Measurements from ENCODE around the gene KCNJ10. TPM values are rescaled to one million over a fixed set of nuclear protein-coding genes. Genes with fewer than 3 reads are reported as not detected.

KCNJ10 gene
- total RNA-seq, 2 donors from 2014 or later = not detected

GRCh38 chr1:160109686-160110085 is 39.7 kb upstream of the KCNJ10 start:
- no peaks in the 10 kb centered on the region for H3K9me3 ChIP-seq

DNA sequence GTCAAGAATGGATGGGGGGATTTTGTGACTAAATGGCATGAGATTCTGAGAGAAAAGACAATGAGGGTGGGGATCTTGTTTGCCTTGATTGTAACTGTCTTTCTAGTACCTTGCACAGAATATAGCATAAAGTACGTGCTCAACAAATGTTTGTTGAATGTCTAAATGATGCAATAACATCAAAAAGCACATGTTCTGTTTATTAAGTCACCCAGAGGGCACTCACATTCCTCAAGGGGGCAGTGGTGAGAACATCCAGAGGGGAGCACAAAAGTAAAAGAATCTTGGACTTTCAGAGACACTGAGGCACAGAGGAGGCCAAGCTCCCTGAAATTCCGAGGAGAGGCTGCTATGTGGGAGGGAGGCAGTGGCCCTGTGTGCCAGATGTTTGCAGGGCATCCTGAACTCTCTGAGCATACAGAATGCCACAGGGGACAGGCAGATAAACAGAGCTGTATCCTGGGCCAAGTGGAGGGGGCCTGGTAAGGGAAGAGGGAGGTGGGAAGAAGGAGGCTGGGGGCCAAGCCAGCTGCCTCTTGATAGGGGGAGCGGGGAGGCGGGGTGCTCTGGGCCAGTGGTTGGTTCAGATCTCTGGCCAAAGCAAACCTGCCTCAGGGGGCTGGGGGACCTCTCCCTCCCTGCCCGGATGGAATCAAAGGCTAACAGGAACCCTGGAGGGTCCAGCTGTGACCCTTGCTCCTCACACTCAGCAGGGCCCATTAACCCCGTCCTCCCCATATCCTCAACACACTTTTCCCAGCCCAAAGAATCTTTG is 39.1 kb upstream of the KCNJ10 start:
- Histone ChIP-seq H3K27ac (no peak overlapping the region), H3K4me1 (ENCODE audit: control insufficient read depth in 1 of 2, low read depth in 2 of 2) (peaks cover 11 to 40% of the 10 kb centered on the region in 2 donors)

More at GRCh38 chr1:160109686-160110085, 39.7 kb upstream of the KCNJ10 start:
- Histone ChIP-seq H3K27me3 (replicated peaks; ENCODE audit: insufficient read depth) (no peaks in the 10 kb centered on the region), H3K27ac (no peak overlapping the region), H3K4me1 (ENCODE audit: control insufficient read depth in 1 of 2, low read depth in 2 of 2) (peaks cover 16 to 40% of the 10 kb centered on the region in 2 donors), H3K36me3 (no peaks in the 10 kb centered on the region), H3K4me3 (no peak overlapping the region)
- no peak for DNase-seq (ENCODE audit: low spot score)
- no peak for ATAC-seq (ENCODE audit: insufficient number of reproducible peaks, low FRiP score, low read depth)
- TF ChIP-seq CTCF (IDR thresholded peaks at IDR 0.05) = no peak

GRCh38 chr1:160107512-160107911 is 37.6 kb upstream of the KCNJ10 start:
- H3K27me3 ChIP-seq (replicated peaks; ENCODE audit: insufficient read depth) = no peaks in the 10 kb centered on the region
- no peak for TF ChIP-seq CTCF (IDR thresholded peaks at IDR 0.05)
- ATAC-seq (ENCODE audit: insufficient number of reproducible peaks, low FRiP score, low read depth) = no peak
- H3K4me3 ChIP-seq = no peak overlapping the region
- H3K4me1 ChIP-seq (ENCODE audit: control insufficient read depth in 1 of 2, low read depth in 2 of 2) = peaks cover 6 to 41% of the 10 kb centered on the region in 2 donors
- H3K27ac ChIP-seq = no peak overlapping the region
- H3K9me3 ChIP-seq = no peaks in the 10 kb centered on the region
- DNase-seq (ENCODE audit: low spot score) = no peak
- H3K36me3 ChIP-seq = no peaks in the 10 kb centered on the region

More for the DNA sequence above, 39.1 kb upstream of the KCNJ10 start:
- H3K4me3 ChIP-seq = no peak overlapping the region
- DNase-seq (ENCODE audit: low spot score) = no peak
- no peak for ATAC-seq (ENCODE audit: insufficient number of reproducible peaks, low FRiP score, low read depth)
- no peaks in the 10 kb centered on the region for H3K9me3 ChIP-seq
- no peaks in the 10 kb centered on the region for H3K27me3 ChIP-seq (replicated peaks; ENCODE audit: insufficient read depth)
- TF ChIP-seq CTCF (IDR thresholded peaks at IDR 0.05) = peak; percentile 41
- H3K36me3 ChIP-seq = no peaks in the 10 kb centered on the region

- ATAC-seq (ENCODE audit: insufficient number of reproducible peaks, low FRiP score, low read depth) = no peak
These were observed 35.2 kb upstream of the KCNJ10 start for GRCh38 chr1:160105155-160105554.

More at GRCh38 chr1:160105155-160105554, 35.2 kb upstream of the KCNJ10 start:
- H3K4me1 ChIP-seq (ENCODE audit: control insufficient read depth in 1 of 2, low read depth in 2 of 2) = peaks cover 12 to 53% of the 10 kb centered on the region in 2 donors
- DNase-seq (ENCODE audit: low spot score) = no peak
- no peaks in the 10 kb centered on the region for H3K36me3 ChIP-seq
- no peak overlapping the region for H3K4me3 ChIP-seq
- no peaks in the 10 kb centered on the region for H3K27me3 ChIP-seq (replicated peaks; ENCODE audit: insufficient read depth)
- H3K9me3 ChIP-seq = no peaks in the 10 kb centered on the region
- no peak overlapping the region for H3K27ac ChIP-seq
- no peak for TF ChIP-seq CTCF (IDR thresholded peaks at IDR 0.05)

Data from thoracic aorta (tissue), 2 donors.